GM18526 (cell line): ENCODE data around the gene ZFYVE28.

Experiments used
- POLR2A ChIP-seq: IDR thresholded peaks from 3 replicates; pipeline ENCODE4 v1.6.1; 2011; ENCODE audit not compliant: insufficient read length; ENCODE audit errors: extremely low read depth

The ZFYVE28 gene

DNA sequence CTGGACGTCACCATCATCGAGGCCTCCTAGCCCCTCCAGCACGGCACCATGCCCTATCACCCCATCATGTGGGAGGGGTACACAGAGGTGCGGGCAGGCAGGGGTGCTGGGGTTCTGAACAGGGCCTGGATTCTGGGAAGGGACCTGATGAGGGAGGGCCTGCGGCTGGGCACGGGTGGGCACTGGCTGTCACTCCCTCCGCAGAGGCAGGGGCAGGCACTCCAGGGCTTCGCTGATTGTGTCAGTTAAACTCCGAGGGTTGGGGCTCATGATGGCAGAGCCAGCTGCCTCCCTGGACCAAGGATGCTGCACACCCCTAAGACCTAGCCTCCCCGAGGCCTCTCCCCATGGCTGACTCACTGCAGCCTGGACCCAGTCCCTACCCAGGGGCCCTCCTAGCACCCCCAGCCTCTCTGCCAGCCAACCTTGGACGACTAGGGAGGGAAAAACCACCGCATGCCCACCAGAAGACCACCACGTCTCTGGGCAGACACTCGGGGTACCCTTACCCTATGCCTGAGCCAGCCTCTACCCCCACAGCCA, 45.9 kb downstream of the ZFYVE28 start:
- no peak for TF ChIP-seq POLR2A

GRCh38 chr4:2371765-2372487, 46.5 kb downstream of the ZFYVE28 start:
- TF ChIP-seq POLR2A = no peak

- TF ChIP-seq POLR2A = no peak
These were observed 47.7 kb downstream of the ZFYVE28 start for GRCh38 chr4:2370597-2371320.

DNA sequence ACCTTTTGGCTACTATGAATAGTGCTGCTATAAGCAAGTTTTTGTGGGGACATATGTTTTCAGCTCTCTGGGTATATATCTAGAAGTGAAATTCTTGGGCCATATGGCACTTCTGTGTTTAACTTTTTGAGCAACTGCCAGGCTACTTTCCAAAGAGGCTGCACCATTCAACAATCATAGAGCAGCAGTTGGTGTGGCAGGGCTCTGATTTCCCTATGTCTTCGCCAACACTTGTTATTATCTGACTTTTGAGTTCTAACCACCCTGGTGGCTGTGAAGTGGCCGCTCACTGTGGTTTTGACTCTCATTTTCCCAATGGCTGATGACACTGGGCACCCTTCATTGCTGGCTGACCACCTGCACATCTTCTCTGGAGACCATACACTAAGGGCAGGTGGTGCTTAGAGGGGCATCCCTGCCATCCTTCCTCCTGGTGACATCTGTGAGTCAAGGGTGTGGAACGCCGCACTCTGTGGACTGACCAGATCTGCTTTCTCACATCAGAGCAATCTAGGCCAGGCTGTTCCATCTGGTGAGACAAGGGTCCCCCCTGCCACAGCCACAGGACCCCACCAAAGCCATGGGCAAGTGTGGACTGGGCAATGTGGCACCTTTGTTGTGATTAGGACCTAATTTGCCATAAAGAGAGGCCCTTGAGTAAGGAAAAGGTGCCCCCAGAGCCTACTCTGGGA, 49.6 kb downstream of the ZFYVE28 start:
- no peak for TF ChIP-seq POLR2A

GRCh38 chr4:2367626-2368025, 50.8 kb downstream of the ZFYVE28 start:
- TF ChIP-seq POLR2A = no peak

- TF ChIP-seq POLR2A = no peak
These were observed 51.9 kb downstream of the ZFYVE28 start for GRCh38 chr4:2366252-2367192.

- TF ChIP-seq POLR2A = no peak
These were observed 52.6 kb downstream of the ZFYVE28 start for GRCh38 chr4:2365913-2366210.

GRCh38 chr4:2365054-2365912, 53.2 kb downstream of the ZFYVE28 start:
- no peak for TF ChIP-seq POLR2A

- TF ChIP-seq POLR2A = no peak
These were observed 53.8 kb downstream of the ZFYVE28 start for GRCh38 chr4:2364654-2365053.

- TF ChIP-seq POLR2A = no peak
These were observed 54.3 kb downstream of the ZFYVE28 start for GRCh38 chr4:2363951-2364653.

DNA sequence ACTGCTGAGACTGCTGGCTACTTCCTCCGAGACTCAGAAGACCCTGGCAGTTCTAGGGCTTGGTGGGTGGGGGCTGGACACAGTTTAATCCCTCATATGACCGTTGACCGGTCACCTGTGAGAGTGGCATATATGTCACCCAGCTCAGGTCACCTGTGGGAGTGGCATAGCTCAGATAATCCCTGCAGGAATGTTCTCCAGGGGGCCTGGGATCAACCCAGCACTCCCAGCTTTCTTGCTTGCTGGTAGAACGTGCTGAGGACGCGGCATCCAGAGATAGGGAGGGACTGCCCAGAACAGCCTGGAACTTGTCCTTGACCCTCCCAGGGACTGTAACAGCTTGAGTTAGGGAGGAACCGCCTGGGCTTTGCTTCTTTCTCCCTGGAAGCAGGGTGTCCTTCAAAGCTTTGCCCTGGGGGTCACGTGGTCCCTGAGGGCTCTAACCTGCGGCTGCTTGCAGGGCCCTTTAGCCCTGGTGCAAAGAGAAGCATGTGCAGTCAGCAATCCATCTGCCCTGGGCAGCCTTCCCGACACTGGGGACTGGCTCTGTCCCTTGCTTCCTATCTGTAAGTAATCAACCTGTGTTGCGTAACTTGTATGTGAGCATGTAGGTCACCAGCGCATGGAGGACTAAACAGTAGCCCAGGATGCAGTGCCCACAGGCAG, 55.3 kb downstream of the ZFYVE28 start:
- no peak for TF ChIP-seq POLR2A

- TF ChIP-seq POLR2A = no peak
These were observed 56.0 kb downstream of the ZFYVE28 start for GRCh38 chr4:2362266-2363055.
